HG03175 (cell line): ENCODE measurements around the gene HDAC7.
A peak's percentile ranks its signal among the peaks of the same experiment; 100 is the strongest.

ENCODE experiments used
- ATAC-seq: cut with Tn5 transposase; IDR thresholded peaks from one replicate; pipeline ENCODE4 v1.9.1; 2021; ENCODE audit warnings: mild to moderate bottlenecking, moderate library complexity; ENCODE audit not compliant: unreplicated experiment

The HDAC7 gene

GRCh38 chr12:47769234-47770085, 50.2 kb downstream of the HDAC7 start:
- ATAC-seq, result no peak

- ATAC-seq, result no peak
Observed at GRCh38 chr12:47768323-47768811, 51.3 kb downstream of the HDAC7 start.

GRCh38 chr12:47767216-47767724, 52.4 kb downstream of the HDAC7 start:
- ATAC-seq, result no peak

GRCh38 chr12:47766502-47767215, 53.0 kb downstream of the HDAC7 start:
- ATAC-seq, result no peak

- no peak for ATAC-seq
Observed at GRCh38 chr12:47763481-47764346, 56.0 kb downstream of the HDAC7 start.

- no peak for ATAC-seq
Observed at GRCh38 chr12:47762850-47763465, 56.7 kb downstream of the HDAC7 start.

- ATAC-seq, result peak; percentile 65
Observed at GRCh38 chr12:47758834-47759690, 60.6 kb downstream of the HDAC7 start, which contains the start of gene RAPGEF3. Gene RAPGEF3, minus strand, starts transcription at chr12:47758880. Its CDS starts 324 bp downstream, at chr12:47758556.

GRCh38 chr12:47758584-47758833, 61.2 kb downstream of the HDAC7 start:
- no peak for ATAC-seq

GRCh38 chr12:47757840-47758583, 61.7 kb downstream of the HDAC7 start:
- no peak for ATAC-seq

- no peak for ATAC-seq
Observed at GRCh38 chr12:47757364-47757839, 62.3 kb downstream of the HDAC7 start.

- peak; percentile 40 for ATAC-seq
Observed at GRCh38 chr12:47755655-47756562, 63.8 kb downstream of the HDAC7 start.

- ATAC-seq, result peak; percentile 39
Observed at GRCh38 chr12:47754881-47755280, 64.8 kb downstream of the HDAC7 start.

GRCh38 chr12:47754126-47754525, 65.6 kb downstream of the HDAC7 start:
- ATAC-seq, result no peak

- no peak for ATAC-seq
Observed at GRCh38 chr12:47753021-47754001, 66.4 kb downstream of the HDAC7 start.

GRCh38 chr12:47752552-47752951, 67.2 kb downstream of the HDAC7 start:
- ATAC-seq, result no peak

- no peak for ATAC-seq
Observed at GRCh38 chr12:47752121-47752520, 67.6 kb downstream of the HDAC7 start.

GRCh38 chr12:47751561-47751960, 68.1 kb downstream of the HDAC7 start:
- ATAC-seq, result no peak
